Cerebellar nuclear complex (tissue), 1 donor: ENCODE measurements around the gene TOMM5.
A peak's percentile ranks its signal among the peaks of the same experiment; 100 is the strongest.

Experiments used
- DNase-seq, 2 experiments: peaks; one replicate each; lab custom pipeline; 2025; lab: John Stamatoyannopoulos, UW

The TOMM5 gene

GRCh38 chr9:37563806-37564513, 28.4 kb downstream of the TOMM5 start:
- no peak for DNase-seq

GRCh38 chr9:37562826-37563225, 29.6 kb downstream of the TOMM5 start:
- no peak for DNase-seq

- DNase-seq: no peak
Measured at GRCh38 chr9:37561682-37562081, 30.7 kb downstream of the TOMM5 start.

DNA sequence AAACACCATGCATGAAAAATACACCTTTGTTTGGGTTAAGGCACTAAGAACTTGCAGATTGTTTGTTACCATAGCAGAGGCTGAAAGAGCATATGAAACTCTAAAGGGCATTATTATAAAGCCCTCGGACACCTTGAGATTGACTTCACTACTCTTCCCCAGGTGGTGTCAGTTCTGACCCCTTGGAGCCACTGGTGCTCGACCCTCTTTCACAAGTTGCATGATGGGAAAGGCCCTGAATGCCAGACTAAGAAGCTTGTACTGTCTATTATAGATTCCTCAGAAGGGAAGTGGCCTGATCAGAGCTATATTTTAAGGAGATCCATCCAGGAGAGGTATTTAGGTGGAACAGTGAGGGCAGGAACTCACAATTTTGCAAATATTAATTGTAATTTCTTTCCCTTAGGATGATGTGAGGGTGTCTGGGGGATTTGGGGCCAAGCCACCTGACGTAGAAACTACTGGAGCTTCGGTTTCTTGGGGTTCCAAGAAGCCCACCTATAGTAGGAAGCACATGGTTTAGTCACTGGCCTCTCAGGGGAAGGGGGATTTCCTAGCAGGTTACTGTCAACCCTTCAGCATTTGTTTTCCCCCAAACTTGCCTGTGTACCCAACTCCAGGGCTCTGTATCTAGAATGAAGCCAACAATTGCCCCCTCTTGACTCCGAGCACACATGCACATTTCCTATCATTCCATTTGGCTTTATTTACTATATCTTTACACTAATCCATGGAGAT, 32.4 kb downstream of the TOMM5 start:
- DNase-seq: no peak

DNA sequence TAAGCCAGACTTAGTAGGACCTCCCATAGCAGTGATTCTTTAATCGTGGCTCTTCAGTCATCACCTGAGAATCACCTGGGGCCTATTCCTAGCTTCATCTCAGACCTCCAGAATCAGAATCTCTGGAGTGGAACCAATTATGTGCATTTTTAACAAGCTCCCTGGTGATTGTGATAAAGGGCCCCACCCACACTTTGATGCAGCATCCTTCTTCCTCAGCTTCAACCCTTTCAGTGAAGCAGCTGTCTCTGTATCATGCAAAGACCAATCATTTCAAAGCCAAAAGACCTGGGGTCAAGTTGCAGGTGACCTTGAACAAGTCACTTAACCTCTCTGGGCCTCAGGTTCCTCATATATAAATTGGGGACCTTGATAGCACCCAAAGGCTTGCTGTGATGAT, 33.3 kb downstream of the TOMM5 start:
- no peak for DNase-seq

GRCh38 chr9:37555786-37556185, 36.6 kb downstream of the TOMM5 start:
- no peak for DNase-seq

GRCh38 chr9:37554318-37554717, 38.1 kb downstream of the TOMM5 start:
- DNase-seq: no peak

DNA sequence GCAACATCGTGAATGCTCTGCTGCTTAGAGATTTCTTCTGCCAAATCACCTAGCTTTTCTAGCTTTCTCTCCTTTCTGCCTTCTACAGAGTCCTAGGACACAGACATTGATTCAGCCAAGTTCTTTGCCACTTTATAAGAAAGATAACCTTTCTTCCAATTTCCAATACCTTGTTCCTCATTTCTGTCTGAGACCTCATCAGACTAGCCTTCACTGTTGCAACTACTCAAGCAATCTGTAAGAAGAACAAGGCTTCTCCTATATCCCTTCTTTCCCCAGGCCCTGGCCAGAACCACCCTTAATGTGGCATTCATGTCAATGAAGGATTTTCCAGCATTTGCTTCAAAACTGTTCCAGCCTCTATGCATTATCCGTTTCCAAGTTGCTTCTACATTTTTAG, 40.5 kb downstream of the TOMM5 start:
- DNase-seq: no peak

GRCh38 chr9:37551468-37551867, 40.9 kb downstream of the TOMM5 start:
- DNase-seq: no peak

GRCh38 chr9:37550781-37551180, 41.6 kb downstream of the TOMM5 start:
- no peak for DNase-seq

DNA sequence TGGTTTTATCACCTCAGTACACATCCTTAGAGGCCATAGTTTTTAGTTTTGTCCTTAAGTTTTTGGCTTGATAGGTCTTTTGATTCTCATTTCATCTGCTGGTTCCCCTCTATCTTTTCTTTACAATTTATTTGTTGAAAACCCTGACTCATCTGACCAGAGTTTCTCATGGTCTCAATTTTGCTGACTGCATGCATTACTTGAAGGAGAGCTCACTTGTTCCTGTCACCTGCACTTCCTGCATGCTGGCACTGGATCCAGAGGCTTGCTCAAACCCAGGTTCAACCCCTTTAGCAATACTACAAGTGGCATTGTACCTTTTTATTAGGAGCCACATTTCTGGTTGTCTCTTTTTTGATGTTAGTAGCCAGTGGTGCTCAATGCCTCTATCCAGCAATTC, 42.9 kb downstream of the TOMM5 start:
- DNase-seq: no peak

- no peak for DNase-seq
Measured at GRCh38 chr9:37547328-37547878, 45.0 kb downstream of the TOMM5 start.

- no peak for DNase-seq
Measured at GRCh38 chr9:37543468-37543867, 48.9 kb downstream of the TOMM5 start.

- no peak for DNase-seq
Measured at GRCh38 chr9:37542895-37543294, 49.5 kb downstream of the TOMM5 start.

DNA sequence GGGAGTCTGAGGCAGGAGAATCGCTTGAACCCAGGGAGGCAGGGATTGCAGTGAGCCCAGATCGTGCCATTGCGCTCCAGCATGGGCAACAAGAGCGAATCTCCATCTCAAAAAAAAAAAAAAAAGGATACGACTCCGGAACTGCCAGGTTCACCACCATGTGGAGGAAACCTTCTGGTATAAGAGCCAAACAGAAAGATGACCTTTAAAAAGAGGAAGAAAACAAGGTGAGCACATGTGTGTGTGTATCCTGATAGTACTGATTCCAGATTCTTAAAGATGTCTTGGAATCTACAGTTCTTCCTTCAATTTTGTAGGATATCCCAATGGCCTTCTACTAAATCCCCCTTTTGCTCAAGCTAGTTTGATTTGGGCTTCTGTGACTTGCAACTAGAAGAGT, 49.9 kb downstream of the TOMM5 start:
- no peak for DNase-seq

DNA sequence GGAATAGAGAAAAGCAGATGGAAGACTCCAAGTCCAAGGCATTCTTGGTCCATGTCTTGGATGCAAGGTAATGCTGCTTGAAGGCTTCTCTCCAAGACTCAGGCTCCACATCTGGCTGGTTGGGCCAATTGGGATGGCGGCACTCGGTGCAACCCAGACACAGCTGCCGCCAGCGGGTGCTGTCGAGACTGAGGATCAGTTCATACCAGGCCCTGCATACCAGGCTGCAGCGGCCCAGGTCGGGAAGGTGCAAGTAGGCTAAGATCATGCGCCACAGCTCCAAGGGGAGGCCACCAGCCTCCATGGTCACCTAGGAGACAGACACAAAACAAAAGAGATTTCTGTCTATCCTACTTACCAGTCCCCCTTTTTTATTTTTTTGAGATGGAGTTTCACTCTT, 50.9 kb downstream of the TOMM5 start:
- no peak for DNase-seq

DNA sequence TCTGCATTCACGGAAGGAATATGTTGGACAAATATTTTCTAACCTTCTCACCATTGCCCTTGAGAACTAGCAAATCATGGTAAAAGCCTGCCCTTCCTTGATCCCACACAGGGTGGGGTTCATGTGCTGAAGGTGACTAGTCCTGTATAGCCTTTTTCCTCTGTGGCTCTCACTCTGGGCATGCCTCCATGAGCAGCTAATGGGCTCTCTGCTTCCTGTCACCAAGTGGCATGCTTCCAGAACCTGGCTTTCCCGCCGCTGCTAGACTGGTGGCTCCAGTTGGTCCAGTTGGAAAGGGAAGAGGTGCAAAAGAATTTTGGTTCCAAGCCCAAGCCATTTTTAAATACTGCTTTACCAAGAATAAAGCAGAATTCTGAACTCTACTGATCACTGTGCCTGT, 51.8 kb downstream of the TOMM5 start:
- DNase-seq: peak in 1 of 2 experiments; percentile 0

- DNase-seq: no peak
Measured at GRCh38 chr9:37539634-37540033, 52.8 kb downstream of the TOMM5 start.
